HepG2 (cell line): Measurements from ENCODE around the gene DCC. TPM values are rescaled to one million over a fixed set of nuclear protein-coding genes. Genes with fewer than 3 reads are reported as not detected.

ENCODE experiments used
- ATAC-seq: fragments of 200-7000 bp; cut with Tn5 transposase; 3 replicates; pipeline ENCODE4 v1.9.1; 2020; ENCODE audit warnings: mild to moderate bottlenecking, moderate library complexity
- BruUV-seq: library from RNA; stranded (reverse); fragments of 400-500 nt; replicated peaks from 2 replicates; lab custom pipeline; 2021; lab: Mats Ljungman, UMichigan
- CTCF ChIA-PET: fragments of 300-600 bp; formaldehyde crosslinking; extraction: SDS; loops from one replicate; lab custom pipeline; 2021; ENCODE audit warnings: low total read pairs, inconsistent platforms, low intra/inter-chr PET ratio; lab: Yijun Ruan, JAX
- POLR2A ChIA-PET: fragments of 350-600 bp; sonication (Branson Sonifier 250); formaldehyde crosslinking; loops from one replicate; lab custom pipeline; 2020; ENCODE audit warnings: antibody characterized with exemption, inconsistent platforms; lab: Yijun Ruan, JAX
- DNase-seq: peaks from one replicate; pipeline ENCODE4 v3.0.0-alpha.2; 2015; ENCODE audit warnings: low spot score
- FAIRE-seq: peaks from 3 replicates; lab custom pipeline; 2011; peaks lifted over from hg19 to GRCh38; lab: Jason Lieb, UNC
- H2AFZ ChIP-seq: one replicate; pipeline ENCODE4 v1.6.1; 2011; ENCODE audit warnings: low read length, inconsistent platforms
- H3K27ac ChIP-seq: fragments of 300-600 bp; 3 replicates; pipeline ENCODE4 v1.8.0; 2011; ENCODE audit warnings: mixed run types, mild to moderate bottlenecking, mixed read lengths, low read length, inconsistent platforms; ENCODE audit not compliant: insufficient read depth; ENCODE audit errors: extremely low read length
- H3K27me3 ChIP-seq, 2 experiments: fragments of 200-600 bp in 1 of 2; 2 replicates in 1 of 2; 3 replicates in 1 of 2; pipeline versions ENCODE4 v1.6.0 to v1.8.0; 2011; ENCODE audit warnings: low read length in 2 of 2, mild to moderate bottlenecking in 2 of 2, moderate library complexity in 2 of 2, inconsistent platforms in 1 of 2; ENCODE audit not compliant: insufficient read depth in 2 of 2, control insufficient read depth in 1 of 2
- H3K36me3 ChIP-seq, 2 experiments: fragments of 200-600 bp in 1 of 2; replicated peaks in 1 of 2; 2 replicates in 1 of 2; 3 replicates in 1 of 2; pipeline versions ENCODE4 v1.5.1 to v1.8.0; 2011; ENCODE audit warnings: low read length in 2 of 2, inconsistent platforms in 1 of 2; ENCODE audit not compliant: insufficient read depth in 2 of 2, control insufficient read depth in 1 of 2
- H3K4me1 ChIP-seq: 2 replicates; pipeline ENCODE4 v1.5.1; 2012; ENCODE audit warnings: low read length, inconsistent platforms; ENCODE audit not compliant: insufficient read depth
- H3K4me2 ChIP-seq: 2 replicates; pipeline ENCODE4 v1.6.0; 2011; ENCODE audit warnings: low read depth, low read length, inconsistent platforms
- H3K4me3 ChIP-seq, 3 experiments: fragments of 200-600 bp in 1 of 3; sonication (generic), shearing (Covaris generic) in 1 of 3; replicated peaks in 1 of 3; 2 replicates each; pipeline ENCODE4 v1.5.1; 2011 to 2016; ENCODE audit warnings: low read length in 3 of 3, inconsistent platforms in 2 of 3, low read depth in 2 of 3, mild to moderate bottlenecking in 2 of 3, control low read depth in 1 of 3, mixed read lengths in 1 of 3; ENCODE audit not compliant: insufficient read depth in 1 of 3
- H3K79me2 ChIP-seq: one replicate; pipeline ENCODE4 v1.6.1; 2011; ENCODE audit warnings: low read length, inconsistent platforms; ENCODE audit not compliant: insufficient read depth
- H3K9ac ChIP-seq: 2 replicates; pipeline ENCODE4 v1.6.0; 2011; ENCODE audit warnings: mild to moderate bottlenecking, low read depth, low read length, inconsistent platforms; ENCODE audit not compliant: insufficient read depth
- H3K9me3 ChIP-seq: 2 replicates; pipeline ENCODE4 v1.5.1; 2012; ENCODE audit warnings: mild to moderate bottlenecking, low read length
- H4K20me1 ChIP-seq: 2 replicates; pipeline ENCODE4 v1.6.0; 2011; ENCODE audit warnings: inconsistent platforms, mild to moderate bottlenecking, low read length, moderate library complexity; ENCODE audit not compliant: insufficient read depth
- HOXD1 ChIP-seq: sonication (generic); formaldehyde crosslinking; IDR thresholded peaks from 2 replicates; pipeline ENCODE4 v1.5.0; 2020; ENCODE audit warnings: missing genetic modification reagents
- KLF16 ChIP-seq, 2 experiments: sonication (generic) in 1 of 2; formaldehyde crosslinking in 1 of 2; IDR thresholded peaks; 2 replicates each; pipeline versions ENCODE4 v1.6.1 to v1.8.0; 2016 to 2023; ENCODE audit warnings: missing genetic modification reagents in 2 of 2, missing compliant biosample characterization in 1 of 2
- SMYD3 ChIP-seq: sonication (generic); formaldehyde crosslinking; IDR thresholded peaks from 2 replicates; pipeline ENCODE4 v1.8.1; 2023; ENCODE audit warnings: mild to moderate bottlenecking, missing genetic modification reagents
- TSC22D2 ChIP-seq: sonication (generic); formaldehyde crosslinking; IDR thresholded peaks from 2 replicates; pipeline ENCODE4 v1.5.1; 2020; ENCODE audit warnings: missing genetic modification reagents, mild to moderate bottlenecking, borderline replicate concordance
- ZBTB40 ChIP-seq, 2 experiments: fragments of 450-650 bp in 1 of 2; sonication (generic) in 1 of 2; formaldehyde crosslinking in 1 of 2; IDR thresholded peaks; 2 replicates each; pipeline versions ENCODE4 v1.6.1 to v1.8.0; 2016 to 2022; ENCODE audit warnings: antibody characterized with exemption in 1 of 2, mild to moderate bottlenecking in 1 of 2, missing genetic modification reagents in 1 of 2
- ZNF17 ChIP-seq: sonication (generic); formaldehyde crosslinking; IDR thresholded peaks from 2 replicates; pipeline ENCODE4 v1.5.0; 2020; ENCODE audit warnings: mild to moderate bottlenecking, missing genetic modification reagents
- WGBS: methylation state at CpG from one replicate; pipeline ENCODE4 v1.1.6; 2017; ENCODE audit warnings: low lambda C conversion rate; 5-methylcytosine and 5-hydroxymethylcytosine counted together
- in situ Hi-C: cut with HindIII; loops from 2 replicates; pipeline ENCODE4 v1.10.0; 2017; ENCODE audit warnings: low pct_unique_long_range_greater_than_20kb; ENCODE audit not compliant: extremely low pct_ligation_motif_present
- intact Hi-C: fragments of 100-400 bp; cut with micrococcal nuclease; formaldehyde crosslinking; loops from one replicate; pipeline ENCODE4 v1.10.0; 2022; ENCODE audit not compliant: unreplicated experiment
- polyA plus RNA-seq, 8 experiments: library from polyadenylated mRNA; depleted of rRNA in 3 of 8; stranded (reverse) in 7 of 8; unstranded in 1 of 8; fragments of >200 nt; fragmentation: Illumina TruSeq in 4 of 8; extraction: Trizol in 4 of 8; gene quantifications; 2 replicates each; pipeline versions ENCODE4 v1.2.1 to v1.2.3, GENCODE V29; 2011 to 2016; ENCODE audit warnings: low read depth in 4 of 8, missing spikeins in 1 of 8, mixed read lengths in 1 of 8; ENCODE audit not compliant: insufficient read depth in 1 of 8
- total RNA-seq, 5 experiments: library from RNA; depleted of rRNA; stranded (reverse); fragments of >200 nt; fragmentation: Illumina TruSeq; extraction: Trizol; gene quantifications; 2 replicates each; pipeline ENCODE4 v1.2.3, GENCODE V29; 2016; ENCODE audit warnings: low read depth in 1 of 5
- TF ChIP-seq, protein P1 (sequence below): sonication (generic); formaldehyde crosslinking; IDR thresholded peaks from 2 replicates; pipeline ENCODE4 v1.5.0; 2020; ENCODE audit warnings: missing genetic modification reagents, mild to moderate bottlenecking, borderline replicate concordance
- TF ChIP-seq, protein P2 (sequence below): sonication (generic); formaldehyde crosslinking; IDR thresholded peaks from 2 replicates; pipeline ENCODE4 v1.4.0; 2020; ENCODE audit warnings: mild to moderate bottlenecking, missing genetic modification reagents, borderline replicate concordance
- TF ChIP-seq, protein P3 (sequence below): sonication (generic); formaldehyde crosslinking; IDR thresholded peaks from 2 replicates; pipeline ENCODE4 v1.5.0; 2020; ENCODE audit warnings: missing genetic modification reagents

Gene DCC
- total and polyA plus RNA-seq, 2 of the 13 experiments (the other 11 are each of a cell fraction or from before 2014, with no cell fraction given) = not detected

DNA sequence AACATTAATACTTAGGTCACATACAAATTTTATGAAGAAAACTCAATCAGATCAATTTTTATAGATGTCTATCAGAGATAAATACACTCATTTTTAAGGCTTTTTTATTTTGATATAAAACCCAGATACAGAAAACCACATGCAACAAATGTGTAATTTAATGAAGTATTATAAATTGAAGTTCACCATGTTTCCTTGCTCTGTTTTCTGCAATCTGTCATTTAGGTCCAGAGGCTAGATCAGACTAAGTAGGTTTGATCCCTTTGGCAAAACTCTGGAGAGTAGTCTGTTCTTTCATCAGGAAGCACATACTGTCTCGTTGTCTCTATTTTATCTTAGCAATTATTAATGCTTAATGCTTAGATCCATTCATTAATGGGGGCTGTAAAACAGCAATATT is 1042.9 kb downstream of the DCC start:
- no peak for DNase-seq
- no peak overlapping the region for H3K27ac ChIP-seq
- BruUV-seq = no TSS peak
- TF ChIP-seq ZBTB40 (IDR thresholded peaks at IDR 0.05) (no peak), ZBTB40 (CRISPR knock-in tag; IDR thresholded peaks at IDR 0.05) (no peak), SMYD3 (no peak), HOXD1 (CRISPR knock-in tag) (no peak), TSC22D2 (CRISPR knock-in tag) (no peak), ZNF17 (CRISPR knock-in tag) (no peak), KLF16 (CRISPR knock-in tag; IDR thresholded peaks at IDR 0.05) (no peak)
- TF ChIP-seq, protein P1, sequence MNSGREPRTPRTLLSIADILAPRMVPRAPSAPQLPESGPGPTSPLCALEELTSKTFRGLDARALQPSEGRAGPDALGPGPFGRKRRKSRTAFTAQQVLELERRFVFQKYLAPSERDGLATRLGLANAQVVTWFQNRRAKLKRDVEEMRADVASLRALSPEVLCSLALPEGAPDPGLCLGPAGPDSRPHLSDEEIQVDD (CRISPR knock-in tag) = no peak
- TF ChIP-seq, protein P2, sequence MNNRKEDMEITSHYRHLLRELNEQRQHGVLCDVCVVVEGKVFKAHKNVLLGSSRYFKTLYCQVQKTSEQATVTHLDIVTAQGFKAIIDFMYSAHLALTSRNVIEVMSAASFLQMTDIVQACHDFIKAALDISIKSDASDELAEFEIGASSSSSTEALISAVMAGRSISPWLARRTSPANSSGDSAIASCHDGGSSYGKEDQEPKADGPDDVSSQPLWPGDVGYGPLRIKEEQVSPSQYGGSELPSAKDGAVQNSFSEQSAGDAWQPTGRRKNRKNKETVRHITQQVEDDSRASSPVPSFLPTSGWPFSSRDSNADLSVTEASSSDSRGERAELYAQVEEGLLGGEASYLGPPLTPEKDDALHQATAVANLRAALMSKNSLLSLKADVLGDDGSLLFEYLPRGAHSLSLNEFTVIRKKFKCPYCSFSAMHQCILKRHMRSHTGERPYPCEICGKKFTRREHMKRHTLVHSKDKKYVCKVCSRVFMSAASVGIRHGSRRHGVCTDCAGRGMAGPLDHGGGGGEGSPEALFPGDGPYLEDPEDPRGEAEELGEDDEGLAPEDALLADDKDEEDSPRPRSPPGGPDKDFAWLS (CRISPR knock-in tag) = no peak
- TF ChIP-seq, protein P3, sequence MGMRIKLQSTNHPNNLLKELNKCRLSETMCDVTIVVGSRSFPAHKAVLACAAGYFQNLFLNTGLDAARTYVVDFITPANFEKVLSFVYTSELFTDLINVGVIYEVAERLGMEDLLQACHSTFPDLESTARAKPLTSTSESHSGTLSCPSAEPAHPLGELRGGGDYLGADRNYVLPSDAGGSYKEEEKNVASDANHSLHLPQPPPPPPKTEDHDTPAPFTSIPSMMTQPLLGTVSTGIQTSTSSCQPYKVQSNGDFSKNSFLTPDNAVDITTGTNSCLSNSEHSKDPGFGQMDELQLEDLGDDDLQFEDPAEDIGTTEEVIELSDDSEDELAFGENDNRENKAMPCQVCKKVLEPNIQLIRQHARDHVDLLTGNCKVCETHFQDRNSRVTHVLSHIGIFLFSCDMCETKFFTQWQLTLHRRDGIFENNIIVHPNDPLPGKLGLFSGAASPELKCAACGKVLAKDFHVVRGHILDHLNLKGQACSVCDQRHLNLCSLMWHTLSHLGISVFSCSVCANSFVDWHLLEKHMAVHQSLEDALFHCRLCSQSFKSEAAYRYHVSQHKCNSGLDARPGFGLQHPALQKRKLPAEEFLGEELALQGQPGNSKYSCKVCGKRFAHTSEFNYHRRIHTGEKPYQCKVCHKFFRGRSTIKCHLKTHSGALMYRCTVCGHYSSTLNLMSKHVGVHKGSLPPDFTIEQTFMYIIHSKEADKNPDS (CRISPR knock-in tag) = no peak
- TF ChIP-seq, all 625 proteins: peak for 0
- Histone ChIP-seq H3K27me3 (no peaks in the 10 kb centered on the region; a peak in 1 of 5 replicates), H2AFZ (no peak overlapping the region), H3K4me1 (no peaks in the 10 kb centered on the region), H3K36me3 (no peaks in the 10 kb centered on the region), H3K4me3 (no peak overlapping the region), H3K4me2 (no peak overlapping the region), H3K9ac (no peak overlapping the region), H3K9me3 (no peaks in the 10 kb centered on the region), H4K20me1 (no peaks in the 10 kb centered on the region), H3K79me2 (no peaks in the 10 kb centered on the region)
- CTCF ChIA-PET = no interaction called here
- POLR2A ChIA-PET = no interaction called here
- ATAC-seq (no peak), FAIRE-seq (no peak)
- 0% methylated on average over 1 of the region's 1 CpG for WGBS
- in situ Hi-C loops = loop anchor here (25.0 kb wide), 1 partner anchor 671 kb away; no protein-coding TSS in a partner anchor
- intact Hi-C loops = no loop called here
